CD1c-positive myeloid dendritic cell (primary cell): ENCODE measurements around the gene PIK3CG.
"Not testable (repeated sequence)": the region's sequence is repeated elsewhere in the genome, so short reads cannot be mapped to it uniquely, and the experiment has no call there.

Source experiments
- DNase-seq: peaks from one replicate; pipeline ENCODE4 v3.0.0-alpha.2; 2016; ENCODE audit errors: extremely low spot score

PIK3CG gene

DNA sequence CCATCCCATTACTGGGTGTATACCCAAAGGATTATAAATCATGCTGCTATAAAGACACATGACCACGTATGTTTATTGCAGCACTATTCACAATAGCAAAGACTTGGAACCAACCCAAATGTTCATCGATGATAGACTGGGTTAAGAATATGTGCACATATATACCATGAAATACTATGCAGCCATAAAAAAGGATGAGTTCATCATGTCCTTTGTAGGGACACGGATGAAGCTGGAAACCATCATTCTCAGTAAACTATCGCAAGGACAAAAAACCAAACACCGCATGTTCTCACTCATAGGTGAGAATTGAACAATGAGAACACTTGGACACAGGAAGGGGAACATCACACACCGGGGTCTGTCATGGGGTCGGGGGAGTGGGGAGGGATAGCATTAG, 73.0 kb downstream of the PIK3CG start:
- not testable (repeated sequence) for DNase-seq

- DNase-seq = no peak
Measured at GRCh38 chr7:106938803-106939202, 73.7 kb downstream of the PIK3CG start.

- no peak for DNase-seq
Measured at GRCh38 chr7:106944035-106944665, 79.1 kb downstream of the PIK3CG start.

GRCh38 chr7:106947244-106947728, 82.2 kb downstream of the PIK3CG start:
- DNase-seq = peak; percentile 76

- DNase-seq = no peak
Measured at GRCh38 chr7:106952001-106952657, 87.0 kb downstream of the PIK3CG start.

GRCh38 chr7:106952658-106953231, 87.7 kb downstream of the PIK3CG start:
- DNase-seq = peak; percentile 87

- DNase-seq = no peak
Measured at GRCh38 chr7:106954840-106955239, 89.8 kb downstream of the PIK3CG start.

- not testable (repeated sequence) for DNase-seq
Measured at GRCh38 chr7:106955857-106956256, 90.8 kb downstream of the PIK3CG start.
